Stimulated activated CD8-positive, alpha-beta memory T cell treated with anti-CD3 and anti-CD28 coated beads, Interleukin-15, amount 100 ng/mL, for 4 hours (primary cell): ENCODE results near the gene DHRS7.
"Not testable (repeated sequence)": the region's sequence is repeated elsewhere in the genome, so short reads cannot be mapped to it uniquely, and the experiment has no call there.

ENCODE experiments used
- DNase-seq, 2 donors: peaks; one replicate each; pipeline ENCODE4 v3.0.0-alpha.2; 2020; ENCODE audit warnings: low read depth in 2 of 2

Gene DHRS7

DNA sequence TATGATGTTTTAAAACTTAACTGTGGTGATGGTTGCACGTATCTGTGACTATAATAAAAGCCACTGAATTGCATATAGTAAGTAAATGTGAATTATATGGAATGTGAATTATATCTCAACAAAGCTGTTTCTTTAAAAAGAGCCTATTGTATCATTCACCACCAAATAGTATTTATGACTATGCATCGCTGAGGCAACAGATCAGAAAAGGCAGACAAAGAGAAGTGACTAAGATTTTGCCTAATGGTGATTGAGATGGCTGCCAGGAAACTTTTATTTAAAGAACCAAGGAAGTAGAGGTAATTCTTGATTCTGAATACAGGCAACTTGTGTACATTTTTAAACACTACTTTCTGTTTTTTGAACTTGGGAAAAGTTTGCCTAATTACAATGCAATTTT lies 31.7 kb downstream of the DHRS7 start:
- DNase-seq = no peak

DNA sequence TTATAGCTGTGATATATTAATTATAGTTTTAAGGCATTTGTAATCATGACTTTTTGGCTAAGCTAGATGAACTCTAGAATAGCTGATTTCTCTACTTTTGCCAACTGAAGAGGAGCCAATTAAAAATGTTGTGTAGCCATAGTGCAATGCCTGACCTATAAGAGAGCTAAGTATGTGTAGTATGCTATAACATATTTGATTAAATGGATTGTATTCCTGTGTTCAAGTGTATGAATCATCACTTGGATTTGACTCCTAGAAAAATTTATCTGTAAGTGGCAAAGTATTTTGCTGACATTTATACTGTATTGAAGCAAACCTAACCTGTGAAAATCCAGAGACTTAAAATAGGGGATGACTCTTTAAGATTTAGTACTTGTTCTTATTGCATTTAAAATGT lies 39.3 kb downstream of the DHRS7 start:
- no peak for DNase-seq

GRCh38 chr14:60116181-60116580 lies 49.0 kb downstream of the DHRS7 start:
- no peak for DNase-seq

DNA sequence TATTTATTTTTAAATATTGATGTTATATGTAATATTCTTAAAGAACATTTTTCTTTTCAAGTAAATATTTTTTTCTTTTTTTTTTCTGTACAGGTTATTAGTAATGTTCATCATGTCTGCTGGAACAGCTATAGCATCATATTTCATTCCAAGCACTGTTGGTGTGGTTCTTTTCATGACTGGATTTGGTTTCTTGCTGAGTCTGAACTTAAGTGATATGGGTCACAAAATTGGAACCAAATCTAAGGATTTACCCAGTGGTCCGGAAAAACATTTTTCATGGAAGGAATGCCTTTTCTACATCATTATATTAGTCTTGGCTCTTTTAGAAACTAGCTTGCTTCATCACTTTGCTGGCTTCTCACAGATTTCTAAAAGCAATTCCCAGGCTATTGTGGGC lies 50.3 kb downstream of the DHRS7 start:
- no peak for DNase-seq

- DNase-seq = no peak
These were observed 53.5 kb downstream of the DHRS7 start for GRCh38 chr14:60111732-60112131.

DNA sequence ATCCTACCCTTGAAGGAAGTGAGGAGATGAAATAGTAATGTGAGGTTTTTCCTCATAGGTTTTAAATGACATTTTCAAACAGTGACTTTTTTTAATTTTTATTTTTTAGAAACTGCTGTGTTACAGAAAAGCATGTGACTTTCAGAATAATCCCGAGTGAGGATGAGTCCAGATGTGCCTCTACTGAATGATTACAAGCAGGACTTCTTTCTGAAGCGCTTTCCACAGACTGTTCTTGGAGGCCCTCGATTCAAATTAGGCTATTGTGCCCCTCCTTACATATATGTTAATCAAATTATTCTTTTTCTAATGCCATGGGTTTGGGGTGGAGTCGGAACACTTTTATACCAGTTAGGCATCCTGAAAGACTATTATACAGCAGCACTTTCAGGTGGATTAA lies 57.7 kb downstream of the DHRS7 start:
- no peak for DNase-seq

- DNase-seq = no peak
These were observed 58.9 kb downstream of the DHRS7 start for GRCh38 chr14:60106339-60106738.

DNA sequence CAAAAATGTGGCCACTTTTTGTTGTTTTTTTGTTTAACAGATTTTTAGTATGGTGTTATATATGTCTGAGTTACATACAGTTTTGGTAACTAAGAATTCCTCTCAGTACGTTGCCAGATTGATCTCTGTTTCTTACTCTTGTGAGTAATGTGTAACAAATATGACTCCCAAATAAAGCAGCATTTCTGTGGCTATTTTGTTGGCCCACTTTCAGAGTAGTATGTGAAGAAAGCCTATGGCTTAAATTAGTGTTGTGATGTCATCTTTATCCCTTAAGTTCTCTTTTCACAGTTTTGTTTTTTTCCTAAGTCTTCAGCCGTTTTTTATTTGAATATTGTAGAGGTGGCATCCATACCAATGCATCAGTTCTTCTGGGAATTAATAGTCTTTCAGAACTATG lies 62.8 kb downstream of the DHRS7 start:
- no peak for DNase-seq

- DNase-seq = no peak
These were observed 63.4 kb downstream of the DHRS7 start for GRCh38 chr14:60101786-60102185.

GRCh38 chr14:60099855-60100254 lies 65.3 kb downstream of the DHRS7 start:
- DNase-seq = not testable (repeated sequence)

- no peak for DNase-seq
These were observed 67.2 kb downstream of the DHRS7 start for GRCh38 chr14:60097974-60098373.

GRCh38 chr14:60095781-60096450 lies 69.3 kb downstream of the DHRS7 start:
- DNase-seq = no peak

GRCh38 chr14:60095231-60095630 lies 70.0 kb downstream of the DHRS7 start:
- no peak for DNase-seq

GRCh38 chr14:60094306-60094897 lies 70.8 kb downstream of the DHRS7 start:
- no peak for DNase-seq
